ENCODE data around the gene CCDC178.

The CCDC178 gene

GRCh38 chr18:32998285-32998684 is 442.2 kb downstream of the CCDC178 start:
- no peak overlapping the region for H3K4me3 ChIP-seq (ENCODE audit: control insufficient read depth, low read depth, low read length)
- no peak for TF ChIP-seq CTCF (IDR thresholded peaks at IDR 0.05; ENCODE audit: control insufficient read depth, insufficient read depth, low read depth, low read length, missing control alignments)
- DNase-seq (ENCODE audit: low read depth), result no peak

GRCh38 chr18:32983721-32984120 is 456.8 kb downstream of the CCDC178 start:
- no peak for TF ChIP-seq CTCF (IDR thresholded peaks at IDR 0.05; ENCODE audit: control insufficient read depth, insufficient read depth, low read depth, low read length, missing control alignments)
- no peak for DNase-seq (ENCODE audit: low read depth)
- H3K4me3 ChIP-seq (ENCODE audit: control insufficient read depth, low read depth, low read length), result no peak overlapping the region

- DNase-seq (ENCODE audit: low read depth), result no peak
- no peak overlapping the region for H3K4me3 ChIP-seq (ENCODE audit: control insufficient read depth, low read depth, low read length)
- TF ChIP-seq CTCF (IDR thresholded peaks at IDR 0.05; ENCODE audit: control insufficient read depth, insufficient read depth, low read depth, low read length, missing control alignments), result no peak
Measured at GRCh38 chr18:32980896-32981295, 459.6 kb downstream of the CCDC178 start.

- no peak for TF ChIP-seq CTCF (IDR thresholded peaks at IDR 0.05; ENCODE audit: control insufficient read depth, insufficient read depth, low read depth, low read length, missing control alignments)
- no peak overlapping the region for H3K4me3 ChIP-seq (ENCODE audit: control insufficient read depth, low read depth, low read length)
- no peak for DNase-seq (ENCODE audit: low read depth)
Measured at GRCh38 chr18:32975501-32975900, 465.0 kb downstream of the CCDC178 start.

GRCh38 chr18:32975163-32975436 is 465.4 kb downstream of the CCDC178 start:
- no peak for TF ChIP-seq CTCF (IDR thresholded peaks at IDR 0.05; ENCODE audit: control insufficient read depth, insufficient read depth, low read depth, low read length, missing control alignments)
- H3K4me3 ChIP-seq (ENCODE audit: control insufficient read depth, low read depth, low read length), result no peak overlapping the region
- DNase-seq (ENCODE audit: low read depth), result no peak

- no peak overlapping the region for H3K4me3 ChIP-seq (ENCODE audit: control insufficient read depth, low read depth, low read length)
- no peak for DNase-seq (ENCODE audit: low read depth)
- no peak for TF ChIP-seq CTCF (IDR thresholded peaks at IDR 0.05; ENCODE audit: control insufficient read depth, insufficient read depth, low read depth, low read length, missing control alignments)
Measured at GRCh38 chr18:32974421-32975162, 465.9 kb downstream of the CCDC178 start.

GRCh38 chr18:32968248-32968647 is 472.3 kb downstream of the CCDC178 start:
- no peak overlapping the region for H3K4me3 ChIP-seq (ENCODE audit: control insufficient read depth, low read depth, low read length)
- no peak for DNase-seq (ENCODE audit: low read depth)
- TF ChIP-seq CTCF (IDR thresholded peaks at IDR 0.05; ENCODE audit: control insufficient read depth, insufficient read depth, low read depth, low read length, missing control alignments), result no peak
